GM18909 (cell line): ENCODE measurements around the gene SCD5.
A peak's percentile ranks its signal among the peaks of the same experiment; 100 is the strongest.

ENCODE experiments used
- ATAC-seq: cut with Tn5 transposase; IDR thresholded peaks from one replicate; pipeline ENCODE4 v1.9.1; 2021; ENCODE audit warnings: mild to moderate bottlenecking; ENCODE audit not compliant: unreplicated experiment, poor library complexity

SCD5 gene

GRCh38 chr4:82739287-82740190 is 59.1 kb downstream of the SCD5 start:
- peak; percentile 100 for ATAC-seq

- no peak for ATAC-seq
Observed at GRCh38 chr4:82737354-82737753, 61.2 kb downstream of the SCD5 start.

- ATAC-seq, result no peak
Observed at GRCh38 chr4:82733636-82734035, 65.0 kb downstream of the SCD5 start.

GRCh38 chr4:82728301-82728700 is 70.3 kb downstream of the SCD5 start:
- no peak for ATAC-seq

- ATAC-seq, result no peak
Observed at GRCh38 chr4:82726596-82726995, 72.0 kb downstream of the SCD5 start.

- peak; percentile 76 for ATAC-seq
Observed at GRCh38 chr4:82721819-82722423, 76.7 kb downstream of the SCD5 start.

- ATAC-seq, result no peak
Observed at GRCh38 chr4:82718162-82718940, 80.2 kb downstream of the SCD5 start.

GRCh38 chr4:82715731-82716617 is 82.6 kb downstream of the SCD5 start:
- no peak for ATAC-seq

GRCh38 chr4:82713856-82714255 is 84.7 kb downstream of the SCD5 start:
- no peak for ATAC-seq

- ATAC-seq, result no peak
Observed at GRCh38 chr4:82712561-82712960, 86.0 kb downstream of the SCD5 start.

- ATAC-seq, result no peak
Observed at GRCh38 chr4:82711158-82711785, 87.3 kb downstream of the SCD5 start.

GRCh38 chr4:82710197-82710929 is 88.2 kb downstream of the SCD5 start:
- no peak for ATAC-seq

- no peak for ATAC-seq
Observed at GRCh38 chr4:82708982-82709381, 89.6 kb downstream of the SCD5 start.

- no peak for ATAC-seq
Observed at GRCh38 chr4:82706349-82707000, 92.1 kb downstream of the SCD5 start.

GRCh38 chr4:82705928-82706300 is 92.7 kb downstream of the SCD5 start:
- no peak for ATAC-seq

GRCh38 chr4:82705169-82705927 is 93.2 kb downstream of the SCD5 start:
- ATAC-seq, result no peak

GRCh38 chr4:82704156-82704555 is 94.4 kb downstream of the SCD5 start:
- ATAC-seq, result no peak

- no peak for ATAC-seq
Observed at GRCh38 chr4:82698412-82698811, 100.2 kb downstream of the SCD5 start.
